NCI-H128 (cell line): ENCODE results near the gene GBP6.
"Not testable (repeated sequence)": the region's sequence is repeated elsewhere in the genome, so short reads cannot be mapped to it uniquely, and the experiment has no call there.

Source experiments
- DNase-seq: peaks from one replicate; lab custom pipeline; 2025; ENCODE audit not compliant: unreplicated experiment; lab: John Stamatoyannopoulos, UW

The GBP6 gene

GRCh38 chr1:89363638-89364536, at the start of gene GBP6:
TSS of gene GBP6 (plus strand) at chr1:89364059. CDS start at chr1:89368552, 4,493 bp downstream.
- no peak for DNase-seq

GRCh38 chr1:89322402-89322801, 41.5 kb upstream of the GBP6 start:
- DNase-seq, result no peak

GRCh38 chr1:89331890-89332289, 32.0 kb upstream of the GBP6 start:
- DNase-seq, result no peak

GRCh38 chr1:89332461-89332860, 31.4 kb upstream of the GBP6 start:
- DNase-seq, result no peak

GRCh38 chr1:89335486-89335885, 28.4 kb upstream of the GBP6 start:
- DNase-seq, result no peak

GRCh38 chr1:89337903-89338302, 26.0 kb upstream of the GBP6 start:
- DNase-seq, result no peak

- DNase-seq, result no peak
Measured at GRCh38 chr1:89339039-89339438, 24.8 kb upstream of the GBP6 start.

- not testable (repeated sequence) for DNase-seq
Measured at GRCh38 chr1:89345479-89345878, 18.4 kb upstream of the GBP6 start.

- no peak for DNase-seq
Measured at GRCh38 chr1:89347296-89347695, 16.6 kb upstream of the GBP6 start.

GRCh38 chr1:89350298-89350697, 13.6 kb upstream of the GBP6 start:
- no peak for DNase-seq

GRCh38 chr1:89351597-89352311, 12.1 kb upstream of the GBP6 start:
- no peak for DNase-seq

- no peak for DNase-seq
Measured at GRCh38 chr1:89352421-89352820, 11.4 kb upstream of the GBP6 start.

GRCh38 chr1:89354205-89354604, 9.7 kb upstream of the GBP6 start:
- DNase-seq, result no peak

- no peak for DNase-seq
Measured at GRCh38 chr1:89355056-89355455, 8.8 kb upstream of the GBP6 start.

GRCh38 chr1:89356658-89357400, 7.0 kb upstream of the GBP6 start:
- no peak for DNase-seq

GRCh38 chr1:89358287-89358893, 5.5 kb upstream of the GBP6 start:
- peak; percentile 58 for DNase-seq

GRCh38 chr1:89360716-89361115, 3.1 kb upstream of the GBP6 start:
- DNase-seq, result no peak

- DNase-seq, result no peak
Measured at GRCh38 chr1:89361681-89362080, 2.2 kb upstream of the GBP6 start.

GRCh38 chr1:89363196-89363595, 663 bp upstream of the GBP6 start:
- no peak for DNase-seq

GRCh38 chr1:89364954-89365550, 1.2 kb downstream of the GBP6 start:
- DNase-seq, result no peak

- no peak for DNase-seq
Measured at GRCh38 chr1:89367221-89367620, 3.4 kb downstream of the GBP6 start.
